Osteocyte (in vitro differentiated cells): ENCODE measurements around the gene ALMS1. TPM values are rescaled to one million over a fixed set of nuclear protein-coding genes. Genes with fewer than 3 reads are reported as not detected.

Source experiments
- DNase-seq: peaks from one replicate; pipeline ENCODE4 v3.0.0; 2021; ENCODE audit warnings: mixed read lengths; ENCODE audit not compliant: unreplicated experiment; ENCODE audit errors: extremely low spot score
- H3K27ac Mint-ChIP-seq: one replicate; pipeline ENCODE4 v1.8.0; 2021; ENCODE audit warnings: mild to moderate bottlenecking, mixed read lengths; ENCODE audit not compliant: unreplicated experiment
- H3K27me3 Mint-ChIP-seq: one replicate; pipeline ENCODE4 v1.8.0; 2021; ENCODE audit warnings: mixed read lengths; ENCODE audit not compliant: unreplicated experiment
- H3K36me3 Mint-ChIP-seq: one replicate; pipeline ENCODE4 v1.8.0; 2021; ENCODE audit warnings: mixed read lengths; ENCODE audit not compliant: unreplicated experiment
- H3K4me1 Mint-ChIP-seq: one replicate; pipeline ENCODE4 v1.8.0; 2021; ENCODE audit warnings: mixed read lengths; ENCODE audit not compliant: unreplicated experiment
- H3K4me3 Mint-ChIP-seq: one replicate; pipeline ENCODE4 v1.8.0; 2021; ENCODE audit warnings: mild to moderate bottlenecking, moderate library complexity, mixed read lengths; ENCODE audit not compliant: unreplicated experiment
- H3K9me3 Mint-ChIP-seq: one replicate; pipeline ENCODE4 v1.8.0; 2021; ENCODE audit warnings: mixed read lengths; ENCODE audit not compliant: unreplicated experiment
- total RNA-seq: library from RNA; stranded (reverse); gene quantifications from 2 replicates; pipeline ENCODE4 v1.2.1, GENCODE V29; 2021
- TF ChIP-seq, protein P1 (sequence below): fragments of 200-600 bp; sonication (generic); IDR thresholded peaks from 2 replicates; pipeline ENCODE4 v1.5.0; 2021; ENCODE audit warnings: antibody characterized with exemption, mild to moderate bottlenecking, moderate library complexity

The ALMS1 gene
- total RNA-seq, 1 donor from 2014 or later = 18.5 TPM

DNA sequence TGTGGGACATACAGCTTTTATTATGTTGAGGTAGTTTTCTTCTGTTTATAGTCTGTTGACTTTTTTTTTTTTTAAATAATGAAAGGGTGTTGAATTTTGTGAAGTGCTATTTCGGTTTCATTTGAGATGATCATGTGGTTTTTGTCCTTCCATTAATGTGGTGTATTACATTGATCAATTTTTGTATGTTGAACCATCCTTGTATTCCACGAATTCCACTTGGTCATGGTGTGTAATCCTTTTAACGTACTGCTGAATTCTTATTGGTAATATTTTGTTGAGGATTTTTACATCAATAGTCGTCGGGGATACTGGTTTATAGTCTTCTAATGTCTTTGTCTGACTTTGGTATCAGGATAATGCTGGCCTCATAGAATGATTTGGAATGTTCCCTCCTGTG lies 18.8 kb downstream of the ALMS1 start:
- no peaks in the 10 kb centered on the region for H3K4me1 Mint-ChIP-seq
- no peak overlapping the region for H3K27ac Mint-ChIP-seq
- no peak for DNase-seq
- H3K9me3 Mint-ChIP-seq = peaks cover 24% of the 10 kb centered on the region
- H3K36me3 Mint-ChIP-seq = peaks cover 33% of the 10 kb centered on the region
- H3K4me3 Mint-ChIP-seq = no peak overlapping the region
- no peaks in the 10 kb centered on the region for H3K27me3 Mint-ChIP-seq
- TF ChIP-seq, protein P1, sequence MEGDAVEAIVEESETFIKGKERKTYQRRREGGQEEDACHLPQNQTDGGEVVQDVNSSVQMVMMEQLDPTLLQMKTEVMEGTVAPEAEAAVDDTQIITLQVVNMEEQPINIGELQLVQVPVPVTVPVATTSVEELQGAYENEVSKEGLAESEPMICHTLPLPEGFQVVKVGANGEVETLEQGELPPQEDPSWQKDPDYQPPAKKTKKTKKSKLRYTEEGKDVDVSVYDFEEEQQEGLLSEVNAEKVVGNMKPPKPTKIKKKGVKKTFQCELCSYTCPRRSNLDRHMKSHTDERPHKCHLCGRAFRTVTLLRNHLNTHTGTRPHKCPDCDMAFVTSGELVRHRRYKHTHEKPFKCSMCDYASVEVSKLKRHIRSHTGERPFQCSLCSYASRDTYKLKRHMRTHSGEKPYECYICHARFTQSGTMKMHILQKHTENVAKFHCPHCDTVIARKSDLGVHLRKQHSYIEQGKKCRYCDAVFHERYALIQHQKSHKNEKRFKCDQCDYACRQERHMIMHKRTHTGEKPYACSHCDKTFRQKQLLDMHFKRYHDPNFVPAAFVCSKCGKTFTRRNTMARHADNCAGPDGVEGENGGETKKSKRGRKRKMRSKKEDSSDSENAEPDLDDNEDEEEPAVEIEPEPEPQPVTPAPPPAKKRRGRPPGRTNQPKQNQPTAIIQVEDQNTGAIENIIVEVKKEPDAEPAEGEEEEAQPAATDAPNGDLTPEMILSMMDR = no peak

DNA sequence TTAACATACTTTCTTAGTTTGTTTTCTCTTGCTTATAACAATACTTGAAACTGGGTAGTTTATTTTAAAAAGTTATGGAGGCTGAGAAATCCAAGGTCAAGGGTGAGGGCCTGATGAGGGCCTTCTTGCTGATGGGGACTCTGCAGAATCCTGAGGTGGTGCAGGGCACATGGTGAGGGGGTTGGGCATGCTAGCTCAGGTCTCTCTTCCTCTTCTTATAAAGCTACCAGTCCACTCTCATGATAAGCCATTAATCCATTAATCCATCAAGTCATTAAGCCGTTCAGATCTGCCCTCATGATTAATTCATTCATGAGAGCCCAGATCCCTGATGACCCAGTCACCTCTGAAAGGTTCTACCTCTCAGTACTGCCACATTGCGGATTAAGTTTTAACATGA lies 21.4 kb downstream of the ALMS1 start:
- TF ChIP-seq, protein P1 = no peak
- H3K4me3 Mint-ChIP-seq = no peak overlapping the region
- H3K36me3 Mint-ChIP-seq = peaks cover 34% of the 10 kb centered on the region
- DNase-seq = no peak
- H3K27ac Mint-ChIP-seq = no peak overlapping the region
- H3K4me1 Mint-ChIP-seq = no peaks in the 10 kb centered on the region
- no peaks in the 10 kb centered on the region for H3K27me3 Mint-ChIP-seq
- H3K9me3 Mint-ChIP-seq = peaks cover 22% of the 10 kb centered on the region

DNA sequence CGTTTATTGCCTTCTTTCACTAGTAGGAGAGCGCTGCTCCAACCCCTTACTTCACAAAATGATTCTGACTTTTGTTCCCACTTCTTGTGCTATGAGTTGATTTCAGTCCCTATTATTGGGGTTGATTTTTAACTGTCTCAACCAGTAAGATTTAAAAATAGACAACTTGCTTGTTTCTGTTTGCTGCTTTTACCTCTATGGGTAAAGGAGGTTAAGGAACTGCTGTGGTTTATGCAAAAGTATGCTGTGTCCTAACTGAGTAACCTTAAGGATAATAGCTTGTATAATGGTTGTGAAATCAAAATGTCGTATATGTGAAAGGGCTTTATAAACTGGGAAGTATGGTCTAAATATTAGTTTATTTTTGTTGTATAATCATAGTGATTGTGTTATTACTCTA lies 22.6 kb downstream of the ALMS1 start:
- peaks cover 28% of the 10 kb centered on the region for H3K36me3 Mint-ChIP-seq

DNA sequence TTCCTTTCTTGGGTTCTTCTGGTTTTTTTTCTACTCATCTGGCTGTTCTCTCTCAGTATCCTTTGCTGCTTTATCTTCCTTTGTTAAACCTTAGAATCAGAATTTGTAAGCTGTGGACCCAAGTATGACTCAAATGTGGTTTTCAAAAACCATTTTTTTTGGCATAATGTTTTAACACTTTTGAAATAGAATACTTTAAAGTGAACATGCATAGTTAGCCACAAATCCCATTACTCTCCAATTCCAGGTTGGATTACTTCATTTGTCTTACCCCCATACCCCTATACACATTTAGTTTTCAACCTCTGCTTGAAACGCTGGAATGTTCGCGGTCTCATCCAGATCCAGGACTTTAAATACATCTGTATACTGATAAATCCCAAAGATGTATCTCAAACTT lies 29.1 kb downstream of the ALMS1 start:
- no peak overlapping the region for H3K4me3 Mint-ChIP-seq
- H3K27ac Mint-ChIP-seq = no peak overlapping the region
- DNase-seq = no peak
- no peaks in the 10 kb centered on the region for H3K9me3 Mint-ChIP-seq
- peaks cover 11% of the 10 kb centered on the region for H3K36me3 Mint-ChIP-seq
- TF ChIP-seq, protein P1 = no peak
- peaks cover 6% of the 10 kb centered on the region for H3K4me1 Mint-ChIP-seq
- H3K27me3 Mint-ChIP-seq = no peaks in the 10 kb centered on the region

More for the DNA sequence above, 22.6 kb downstream of the ALMS1 start:
- Mint-ChIP-seq H3K27me3 (no peaks in the 10 kb centered on the region), H3K9me3 (peaks cover 14% of the 10 kb centered on the region), H3K4me1 (no peaks in the 10 kb centered on the region), H3K27ac (no peak overlapping the region), H3K4me3 (no peak overlapping the region)
- TF ChIP-seq, protein P1 = no peak
- no peak for DNase-seq

DNA sequence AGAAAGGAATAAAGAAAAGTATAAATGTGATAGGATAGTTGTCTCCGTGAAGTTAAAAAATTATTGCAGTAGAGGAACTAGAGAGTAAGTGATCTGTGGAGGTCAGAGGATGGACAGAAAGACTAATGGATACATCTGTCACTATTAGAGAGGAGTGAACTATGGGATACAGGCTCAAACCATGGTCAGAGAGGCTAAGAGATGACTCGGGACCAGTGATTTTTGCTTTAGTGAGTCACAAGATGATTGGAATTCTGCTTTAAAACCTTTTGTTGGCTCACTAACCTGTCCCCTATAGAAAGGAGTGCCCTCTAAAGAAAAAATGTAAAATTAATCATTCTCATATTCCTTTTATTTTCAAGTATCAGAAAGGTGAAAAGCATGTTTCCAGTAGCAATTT lies 30.3 kb downstream of the ALMS1 start:
- TF ChIP-seq, protein P1 = no peak
- H3K4me3 Mint-ChIP-seq = no peak overlapping the region
- no peak overlapping the region for H3K27ac Mint-ChIP-seq
- no peaks in the 10 kb centered on the region for H3K27me3 Mint-ChIP-seq
- peaks cover 11% of the 10 kb centered on the region for H3K36me3 Mint-ChIP-seq
- no peak for DNase-seq
- no peaks in the 10 kb centered on the region for H3K9me3 Mint-ChIP-seq
- H3K4me1 Mint-ChIP-seq = peaks cover 6% of the 10 kb centered on the region
